ENCODE measurements around the gene JAKMIP1.

Gene JAKMIP1

GRCh38 chr4:6205567-6205931 lies 5.2 kb upstream of the JAKMIP1 start:
- TF ChIP-seq EZH2phosphoT487 (IDR thresholded peaks at IDR 0.05; ENCODE audit: borderline replicate concordance, low read length) = no peak
- TF ChIP-seq, protein P1, sequence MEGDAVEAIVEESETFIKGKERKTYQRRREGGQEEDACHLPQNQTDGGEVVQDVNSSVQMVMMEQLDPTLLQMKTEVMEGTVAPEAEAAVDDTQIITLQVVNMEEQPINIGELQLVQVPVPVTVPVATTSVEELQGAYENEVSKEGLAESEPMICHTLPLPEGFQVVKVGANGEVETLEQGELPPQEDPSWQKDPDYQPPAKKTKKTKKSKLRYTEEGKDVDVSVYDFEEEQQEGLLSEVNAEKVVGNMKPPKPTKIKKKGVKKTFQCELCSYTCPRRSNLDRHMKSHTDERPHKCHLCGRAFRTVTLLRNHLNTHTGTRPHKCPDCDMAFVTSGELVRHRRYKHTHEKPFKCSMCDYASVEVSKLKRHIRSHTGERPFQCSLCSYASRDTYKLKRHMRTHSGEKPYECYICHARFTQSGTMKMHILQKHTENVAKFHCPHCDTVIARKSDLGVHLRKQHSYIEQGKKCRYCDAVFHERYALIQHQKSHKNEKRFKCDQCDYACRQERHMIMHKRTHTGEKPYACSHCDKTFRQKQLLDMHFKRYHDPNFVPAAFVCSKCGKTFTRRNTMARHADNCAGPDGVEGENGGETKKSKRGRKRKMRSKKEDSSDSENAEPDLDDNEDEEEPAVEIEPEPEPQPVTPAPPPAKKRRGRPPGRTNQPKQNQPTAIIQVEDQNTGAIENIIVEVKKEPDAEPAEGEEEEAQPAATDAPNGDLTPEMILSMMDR (IDR thresholded peaks at IDR 0.05; ENCODE audit: low read depth, low read length, poor library complexity, severe bottlenecking) = no peak
- peaks cover 9% of the 10 kb centered on the region; the same call in 1 of the 2 replicates for H3K9me3 ChIP-seq (ENCODE audit: control insufficient read depth, insufficient read depth, low read length)
- no peaks in the 10 kb centered on the region for H4K20me1 ChIP-seq (ENCODE audit: control insufficient read depth, insufficient read depth, low read depth, low read length)
- H3K4me2 ChIP-seq (ENCODE audit: low read length) = no peak overlapping the region
- no peak overlapping the region for H3K4me3 ChIP-seq (ENCODE audit: low read length)
- no peaks in the 10 kb centered on the region for H3K36me3 ChIP-seq (ENCODE audit: control insufficient read depth, low read length)
- no peaks in the 10 kb centered on the region for H3K9me2 ChIP-seq (replicated peaks; ENCODE audit: control insufficient read depth, low read length)
- no peaks in the 10 kb centered on the region for H3K27me3 ChIP-seq (ENCODE audit: control insufficient read depth, low read length)
- H3K27ac ChIP-seq (ENCODE audit: low read depth, low read length) = no peak overlapping the region
- no peaks in the 10 kb centered on the region for H3F3A ChIP-seq (ENCODE audit: control insufficient read depth, insufficient read depth)
- H3K79me2 ChIP-seq (ENCODE audit: control insufficient read depth, low read length) = no peaks in the 10 kb centered on the region
- H3K4me1 ChIP-seq (ENCODE audit: control insufficient read depth, low read length) = peaks cover 6% of the 10 kb centered on the region

DNA sequence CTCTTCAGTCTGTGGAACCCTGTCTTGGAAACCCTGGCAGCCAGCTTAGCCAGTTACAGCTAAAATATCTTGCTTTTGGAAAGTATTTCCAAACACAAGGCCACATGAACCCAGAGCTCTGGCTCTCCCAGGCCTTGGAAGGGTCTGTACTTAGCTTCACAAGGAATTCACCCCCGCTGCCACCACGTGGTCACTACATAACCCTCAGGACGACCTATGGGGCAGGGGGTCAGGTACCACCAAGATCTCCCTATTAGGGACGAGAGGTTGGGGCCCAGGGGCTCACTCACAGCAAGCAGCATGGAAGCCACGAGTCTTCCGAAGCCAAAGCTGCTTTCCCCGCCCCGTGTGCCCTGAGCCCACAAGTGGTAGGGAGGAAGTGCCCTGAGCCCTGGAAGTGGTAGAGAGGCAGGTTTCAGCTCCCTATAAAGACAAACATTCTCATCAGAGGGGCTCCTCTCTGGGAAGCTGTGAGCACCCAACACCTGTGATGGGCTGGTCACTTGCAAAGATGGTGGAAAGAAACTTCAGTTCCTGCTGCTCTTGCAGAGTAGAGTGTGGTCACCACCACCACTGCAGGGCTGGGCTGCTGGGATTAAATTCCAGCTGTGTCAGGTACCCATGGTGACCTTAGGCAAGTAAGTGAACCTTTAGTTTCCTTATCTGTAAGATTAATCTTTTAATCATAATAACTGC lies 4.7 kb upstream of the JAKMIP1 start:
- Histone ChIP-seq H3K4me1 (ENCODE audit: control insufficient read depth, low read length) (peaks cover 6% of the 10 kb centered on the region), H3K9me3 (ENCODE audit: control insufficient read depth, insufficient read depth, low read length) (peaks cover 9% of the 10 kb centered on the region; the same call in 1 of the 2 replicates), H3K27me3 (ENCODE audit: control insufficient read depth, low read length) (no peaks in the 10 kb centered on the region), H3K36me3 (ENCODE audit: control insufficient read depth, low read length) (no peaks in the 10 kb centered on the region), H3K79me2 (ENCODE audit: control insufficient read depth, low read length) (no peaks in the 10 kb centered on the region), H3K4me2 (ENCODE audit: low read length) (no peak overlapping the region), H4K20me1 (ENCODE audit: control insufficient read depth, insufficient read depth, low read depth, low read length) (no peaks in the 10 kb centered on the region), H3F3A (ENCODE audit: control insufficient read depth, insufficient read depth) (no peaks in the 10 kb centered on the region), H3K4me3 (ENCODE audit: low read length) (no peak overlapping the region), H3K9me2 (replicated peaks; ENCODE audit: control insufficient read depth, low read length) (no peaks in the 10 kb centered on the region), H3K27ac (ENCODE audit: low read depth, low read length) (no peak overlapping the region)
- TF ChIP-seq, protein P1 (IDR thresholded peaks at IDR 0.05; ENCODE audit: low read depth, low read length, poor library complexity, severe bottlenecking) = no peak

DNA sequence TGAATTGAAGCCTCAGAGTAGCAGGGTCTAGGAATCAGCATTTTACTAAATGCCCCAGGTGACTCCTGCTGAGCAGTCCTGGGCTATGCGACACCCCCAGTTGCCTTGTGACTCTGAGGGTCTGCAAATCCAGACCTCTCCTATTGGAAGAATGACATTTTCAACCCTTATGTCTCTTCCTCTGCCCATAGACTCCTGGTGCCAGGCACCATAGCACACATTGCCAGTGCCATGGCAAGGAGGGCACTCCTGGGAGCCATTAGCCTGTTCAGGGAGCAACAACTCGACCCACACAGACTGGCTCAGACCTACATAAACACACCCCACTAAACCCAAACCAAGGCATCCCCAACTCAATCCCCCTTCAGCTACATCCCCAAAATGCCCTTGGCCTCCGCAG lies 3.7 kb upstream of the JAKMIP1 start:
- no peaks in the 10 kb centered on the region for H3F3A ChIP-seq (ENCODE audit: control insufficient read depth, insufficient read depth)
- H3K4me1 ChIP-seq (ENCODE audit: control insufficient read depth, low read length) = peaks cover 6% of the 10 kb centered on the region
- H3K36me3 ChIP-seq (ENCODE audit: control insufficient read depth, low read length) = no peaks in the 10 kb centered on the region
- H3K4me2 ChIP-seq (ENCODE audit: low read length) = no peak overlapping the region
- no peaks in the 10 kb centered on the region for H4K20me1 ChIP-seq (ENCODE audit: control insufficient read depth, insufficient read depth, low read depth, low read length)
- no peaks in the 10 kb centered on the region for H3K79me2 ChIP-seq (ENCODE audit: control insufficient read depth, low read length)
- no peaks in the 10 kb centered on the region for H3K9me2 ChIP-seq (replicated peaks; ENCODE audit: control insufficient read depth, low read length)
- H3K27me3 ChIP-seq (ENCODE audit: control insufficient read depth, low read length) = no peaks in the 10 kb centered on the region
- TF ChIP-seq EZH2phosphoT487 (IDR thresholded peaks at IDR 0.05; ENCODE audit: borderline replicate concordance, low read length) = no peak
- TF ChIP-seq, protein P1 (IDR thresholded peaks at IDR 0.05; ENCODE audit: low read depth, low read length, poor library complexity, severe bottlenecking) = no peak
- peaks cover 9% of the 10 kb centered on the region; the same call in 1 of the 2 replicates for H3K9me3 ChIP-seq (ENCODE audit: control insufficient read depth, insufficient read depth, low read length)
- H3K4me3 ChIP-seq (ENCODE audit: low read length) = no peak overlapping the region
- no peak overlapping the region for H3K27ac ChIP-seq (ENCODE audit: low read depth, low read length)
